GM19397 (cell line): ENCODE data around the gene SUCNR1.

Source experiments
- ATAC-seq: cut with Tn5 transposase; IDR thresholded peaks from one replicate; pipeline ENCODE4 v1.9.1; 2021; ENCODE audit warnings: mild to moderate bottlenecking, moderate library complexity; ENCODE audit not compliant: unreplicated experiment

The SUCNR1 gene

DNA sequence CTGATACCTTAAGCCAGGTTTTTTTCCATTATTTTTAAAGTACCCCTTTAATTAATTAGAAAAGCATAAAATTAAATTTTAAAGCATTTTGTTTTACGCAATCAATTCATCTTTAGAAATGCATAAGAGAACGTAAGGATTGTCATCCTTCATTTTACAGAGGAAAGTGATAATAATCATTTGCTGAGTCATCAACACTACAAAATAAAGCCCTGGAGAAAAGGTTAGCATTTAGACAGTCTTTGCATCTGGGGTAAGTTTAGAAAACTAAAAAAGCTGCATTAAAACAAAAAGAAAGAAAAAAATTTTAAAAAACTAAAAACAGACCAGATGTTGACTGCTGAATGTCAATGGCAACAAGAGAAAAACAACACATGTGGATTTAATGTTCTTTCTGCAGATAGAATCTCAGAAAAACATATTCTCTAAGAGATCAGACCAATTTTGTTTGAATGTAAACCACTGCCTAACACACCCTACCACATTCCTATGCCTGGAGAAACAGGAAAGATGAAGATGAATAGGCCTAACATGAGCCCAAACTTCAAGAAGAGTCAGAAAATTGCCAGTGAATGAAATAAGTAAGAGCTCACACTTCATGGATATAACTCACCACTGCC is 59.9 kb downstream of the SUCNR1 start:
- no peak for ATAC-seq
